Fibroblast of mammary gland (primary cell): ENCODE data around the gene RNF144A.
A peak's percentile ranks its signal among the peaks of the same experiment; 100 is the strongest.

Experiments used
- DNase-seq: peaks from one replicate; pipeline ENCODE4 v3.0.0-alpha.2; 2010; ENCODE audit warnings: low read depth
- H3K4me3 ChIP-seq: 2 replicates; pipeline ENCODE4 v1.5.1; 2011; ENCODE audit warnings: low read depth, mild to moderate bottlenecking, low read length, moderate library complexity; ENCODE audit not compliant: control insufficient read depth
- TF ChIP-seq, protein P1 (sequence below): conservative IDR thresholded peaks from 2 replicates; pipeline ENCODE4 v1.5.1; 2011; ENCODE audit warnings: low read depth, low read length, inconsistent platforms; ENCODE audit not compliant: control insufficient read depth, insufficient read depth

The RNF144A gene

GRCh38 chr2:7068457-7068856 lies 151.2 kb downstream of the RNF144A start:
- TF ChIP-seq, protein P1, sequence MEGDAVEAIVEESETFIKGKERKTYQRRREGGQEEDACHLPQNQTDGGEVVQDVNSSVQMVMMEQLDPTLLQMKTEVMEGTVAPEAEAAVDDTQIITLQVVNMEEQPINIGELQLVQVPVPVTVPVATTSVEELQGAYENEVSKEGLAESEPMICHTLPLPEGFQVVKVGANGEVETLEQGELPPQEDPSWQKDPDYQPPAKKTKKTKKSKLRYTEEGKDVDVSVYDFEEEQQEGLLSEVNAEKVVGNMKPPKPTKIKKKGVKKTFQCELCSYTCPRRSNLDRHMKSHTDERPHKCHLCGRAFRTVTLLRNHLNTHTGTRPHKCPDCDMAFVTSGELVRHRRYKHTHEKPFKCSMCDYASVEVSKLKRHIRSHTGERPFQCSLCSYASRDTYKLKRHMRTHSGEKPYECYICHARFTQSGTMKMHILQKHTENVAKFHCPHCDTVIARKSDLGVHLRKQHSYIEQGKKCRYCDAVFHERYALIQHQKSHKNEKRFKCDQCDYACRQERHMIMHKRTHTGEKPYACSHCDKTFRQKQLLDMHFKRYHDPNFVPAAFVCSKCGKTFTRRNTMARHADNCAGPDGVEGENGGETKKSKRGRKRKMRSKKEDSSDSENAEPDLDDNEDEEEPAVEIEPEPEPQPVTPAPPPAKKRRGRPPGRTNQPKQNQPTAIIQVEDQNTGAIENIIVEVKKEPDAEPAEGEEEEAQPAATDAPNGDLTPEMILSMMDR = no peak
- no peak overlapping the region for H3K4me3 ChIP-seq
- no peak for DNase-seq

GRCh38 chr2:7070483-7070882 lies 153.3 kb downstream of the RNF144A start:
- no peak for DNase-seq
- H3K4me3 ChIP-seq = no peak overlapping the region
- TF ChIP-seq, protein P1 = no peak

- no peak for DNase-seq
- H3K4me3 ChIP-seq = no peak overlapping the region
- TF ChIP-seq, protein P1 = no peak
Measured at GRCh38 chr2:7071154-7071553, 153.9 kb downstream of the RNF144A start.

DNA sequence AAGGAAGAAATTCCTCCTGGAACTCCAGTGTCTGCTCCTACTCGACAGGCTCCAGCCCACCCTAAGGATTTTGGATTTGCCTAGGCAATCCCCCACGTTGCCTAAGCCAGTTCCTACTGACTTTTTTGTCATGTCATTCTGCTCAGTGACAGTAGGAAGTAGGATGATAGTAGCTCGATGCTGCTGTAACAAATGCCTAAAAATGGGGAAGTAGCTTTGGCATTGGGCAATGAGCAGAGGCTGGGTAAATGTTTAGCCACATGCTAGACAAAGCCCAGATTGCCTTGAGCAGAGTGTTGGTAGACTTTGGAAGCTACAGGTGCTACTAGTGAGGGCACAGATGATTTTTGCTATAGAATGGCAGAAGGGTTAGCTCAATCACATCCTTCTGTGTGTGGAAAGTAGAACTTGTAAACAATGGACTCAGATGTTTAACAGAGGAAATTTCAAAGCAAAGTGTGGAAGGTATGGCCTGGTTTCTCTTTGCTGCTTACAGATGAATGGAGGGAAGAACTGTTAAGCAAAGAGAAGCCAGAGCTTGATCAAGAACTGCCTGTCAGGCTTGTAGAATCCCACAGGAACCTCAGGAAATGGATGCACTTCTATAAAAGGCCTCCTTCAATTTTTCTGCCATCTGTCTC lies 154.8 kb downstream of the RNF144A start:
- H3K4me3 ChIP-seq = no peak overlapping the region
- TF ChIP-seq, protein P1 = no peak
- DNase-seq = no peak

- TF ChIP-seq, protein P1 = no peak
- no peak for DNase-seq
Measured at GRCh38 chr2:7073901-7074300, 156.7 kb downstream of the RNF144A start.

DNA sequence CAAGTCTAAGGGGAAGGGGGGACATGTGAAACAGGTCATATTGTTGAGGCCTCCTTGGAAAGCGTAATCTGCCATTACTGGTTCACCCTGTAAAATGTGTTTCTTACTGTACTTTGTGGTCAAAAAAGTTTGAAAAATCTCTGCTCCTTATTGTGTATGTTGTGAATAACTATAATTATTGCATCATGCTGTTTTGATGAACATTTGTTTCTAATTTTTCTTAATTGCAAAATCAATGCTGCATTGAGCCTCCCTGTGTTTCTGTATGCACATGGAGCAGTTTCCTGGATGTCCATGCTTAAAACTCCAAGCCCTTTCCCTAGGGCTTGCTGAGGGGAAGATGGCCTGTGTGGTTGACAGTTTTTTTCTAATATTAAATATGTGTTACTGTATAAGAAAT lies 158.6 kb downstream of the RNF144A start:
- no peak overlapping the region for H3K4me3 ChIP-seq
- no peak for DNase-seq
- TF ChIP-seq, protein P1 = no peak

More at GRCh38 chr2:7073901-7074300, 156.7 kb downstream of the RNF144A start:
- no peak overlapping the region for H3K4me3 ChIP-seq

DNA sequence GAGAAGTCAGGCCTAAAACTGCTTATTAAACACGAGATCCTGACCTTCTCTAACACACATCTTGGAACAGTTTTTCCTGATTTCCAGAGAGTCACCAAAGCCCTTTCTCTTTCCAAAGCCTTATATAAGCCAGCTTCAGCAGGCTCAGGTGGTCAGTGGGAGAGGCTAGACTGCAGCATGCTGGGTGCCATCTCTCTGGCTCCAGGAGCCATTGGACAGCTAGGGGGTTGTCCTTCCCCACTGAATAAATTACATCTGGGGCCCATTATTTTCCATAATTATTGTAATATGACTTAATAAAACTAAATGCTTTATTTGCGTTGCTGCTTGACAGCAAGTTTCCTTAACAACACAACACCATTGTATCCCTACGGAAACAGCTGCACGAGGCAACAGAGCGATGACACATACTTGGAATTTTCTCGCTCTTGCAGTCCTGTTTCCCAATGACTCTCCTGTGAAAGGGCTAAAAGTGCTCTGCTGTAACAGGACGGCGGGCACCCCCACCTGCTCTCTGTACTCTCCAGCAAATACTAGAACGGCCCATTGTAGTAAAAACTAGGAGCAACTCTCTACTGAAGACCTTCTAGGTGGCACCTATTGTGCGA lies 160.6 kb downstream of the RNF144A start:
- no peak overlapping the region for H3K4me3 ChIP-seq
- TF ChIP-seq, protein P1 = no peak
- DNase-seq = peak; percentile 28
